BE2C (cell line): ENCODE measurements around the gene MARCHF6.

ENCODE experiments used
- DNase-seq: peaks from one replicate; pipeline ENCODE4 v3.0.0-alpha.2; 2020
- H3K27me3 ChIP-seq: fragments of 250-450 bp; sonication (Bioruptor Pico); 2 replicates; pipeline ENCODE4 v1.5.1; 2020; ENCODE audit warnings: mild to moderate bottlenecking
- H3K36me3 ChIP-seq: fragments of 250-450 bp; sonication (Bioruptor Pico); 2 replicates; pipeline ENCODE4 v1.5.1; 2020; ENCODE audit warnings: mild to moderate bottlenecking
- H3K4me1 ChIP-seq: fragments of 250-450 bp; sonication (Bioruptor Pico); 2 replicates; pipeline ENCODE4 v1.5.1; 2020
- H3K4me3 ChIP-seq: 2 replicates; pipeline ENCODE4 v1.5.1; 2011; ENCODE audit warnings: low read depth, low read length
- H3K9me3 ChIP-seq: fragments of 250-450 bp; sonication (Bioruptor Pico); 2 replicates; pipeline ENCODE4 v1.5.1; 2020
- TF ChIP-seq, protein P1 (sequence below): IDR thresholded peaks from 2 replicates; pipeline ENCODE4 v1.5.1; 2012; ENCODE audit warnings: mild to moderate bottlenecking, low read depth, low read length

The MARCHF6 gene

DNA sequence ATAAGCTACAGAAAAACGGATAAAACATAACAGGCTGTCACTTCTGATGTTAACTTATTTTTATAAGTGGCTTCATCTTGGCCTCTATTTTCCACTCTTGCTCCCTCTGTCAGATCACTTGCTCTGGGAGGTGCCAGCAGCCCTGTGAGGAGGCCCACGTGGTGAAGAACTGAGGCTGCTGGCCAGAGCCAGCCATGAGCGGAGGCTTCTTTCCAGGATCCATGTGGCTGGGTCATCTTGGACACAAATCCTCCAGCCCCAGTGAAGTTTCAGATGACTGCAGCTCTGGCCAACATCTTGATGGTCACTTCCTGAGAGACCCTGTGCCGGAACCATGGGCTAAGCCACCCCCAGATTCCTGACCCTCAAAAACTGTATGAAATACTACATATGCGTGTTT is 38.3 kb upstream of the MARCHF6 start:
- Histone ChIP-seq H3K9me3 (no peaks in the 10 kb centered on the region), H3K4me1 (peaks cover 3% of the 10 kb centered on the region; the same call in 1 of the 2 replicates), H3K36me3 (no peaks in the 10 kb centered on the region), H3K27me3 (no peaks in the 10 kb centered on the region), H3K4me3 (no peak overlapping the region)
- TF ChIP-seq, protein P1, sequence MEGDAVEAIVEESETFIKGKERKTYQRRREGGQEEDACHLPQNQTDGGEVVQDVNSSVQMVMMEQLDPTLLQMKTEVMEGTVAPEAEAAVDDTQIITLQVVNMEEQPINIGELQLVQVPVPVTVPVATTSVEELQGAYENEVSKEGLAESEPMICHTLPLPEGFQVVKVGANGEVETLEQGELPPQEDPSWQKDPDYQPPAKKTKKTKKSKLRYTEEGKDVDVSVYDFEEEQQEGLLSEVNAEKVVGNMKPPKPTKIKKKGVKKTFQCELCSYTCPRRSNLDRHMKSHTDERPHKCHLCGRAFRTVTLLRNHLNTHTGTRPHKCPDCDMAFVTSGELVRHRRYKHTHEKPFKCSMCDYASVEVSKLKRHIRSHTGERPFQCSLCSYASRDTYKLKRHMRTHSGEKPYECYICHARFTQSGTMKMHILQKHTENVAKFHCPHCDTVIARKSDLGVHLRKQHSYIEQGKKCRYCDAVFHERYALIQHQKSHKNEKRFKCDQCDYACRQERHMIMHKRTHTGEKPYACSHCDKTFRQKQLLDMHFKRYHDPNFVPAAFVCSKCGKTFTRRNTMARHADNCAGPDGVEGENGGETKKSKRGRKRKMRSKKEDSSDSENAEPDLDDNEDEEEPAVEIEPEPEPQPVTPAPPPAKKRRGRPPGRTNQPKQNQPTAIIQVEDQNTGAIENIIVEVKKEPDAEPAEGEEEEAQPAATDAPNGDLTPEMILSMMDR = no peak
- DNase-seq = no peak

GRCh38 chr5:10315824-10316509 is 37.5 kb upstream of the MARCHF6 start:
- H3K27me3 ChIP-seq = no peaks in the 10 kb centered on the region
- TF ChIP-seq, protein P1 = no peak
- DNase-seq = no peak
- no peaks in the 10 kb centered on the region for H3K4me1 ChIP-seq
- H3K36me3 ChIP-seq = no peaks in the 10 kb centered on the region
- no peaks in the 10 kb centered on the region for H3K9me3 ChIP-seq
- no peak overlapping the region for H3K4me3 ChIP-seq

DNA sequence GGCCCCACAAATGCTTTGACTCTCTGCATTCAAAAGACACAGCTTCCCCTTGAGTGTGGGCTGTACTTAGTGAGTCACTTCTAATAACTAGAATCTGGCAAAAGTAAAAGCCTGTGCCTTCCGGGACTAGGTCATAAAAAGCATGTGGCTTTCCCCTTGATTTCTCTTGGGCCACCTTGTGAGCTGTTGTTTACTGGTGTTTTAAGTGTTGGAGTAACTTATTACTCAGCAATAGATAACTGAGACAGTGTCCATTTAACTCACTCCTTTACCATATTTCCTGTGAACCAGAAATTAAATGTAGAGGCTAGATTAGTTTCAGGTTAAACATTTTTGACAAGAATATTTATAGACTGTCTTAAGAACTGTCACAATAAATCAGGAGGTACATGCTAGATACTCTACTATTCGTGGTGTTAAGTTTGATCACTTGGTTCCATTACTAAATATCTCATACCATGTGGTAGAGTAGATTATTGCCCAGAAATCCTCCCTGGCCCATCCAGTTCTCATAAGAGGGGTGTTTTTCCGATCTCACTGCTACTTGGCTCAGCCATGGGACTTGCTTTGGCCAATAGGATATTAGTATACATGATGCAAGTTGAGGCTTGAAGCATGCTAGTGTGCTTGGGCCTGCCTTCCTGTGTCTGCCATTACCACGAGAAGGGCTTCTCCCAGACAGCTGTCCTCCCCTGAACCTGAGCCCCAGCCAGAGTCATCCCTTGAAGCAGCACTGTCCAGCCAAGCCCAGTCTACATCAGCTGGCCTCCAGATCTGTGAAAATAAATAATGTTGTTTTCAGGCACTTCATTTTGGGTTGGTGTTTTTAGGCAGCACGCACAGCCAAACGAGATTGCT is 35.4 kb upstream of the MARCHF6 start:
- TF ChIP-seq, protein P1 = no peak
- H3K27me3 ChIP-seq = no peaks in the 10 kb centered on the region
- no peak for DNase-seq
- no peak overlapping the region for H3K4me3 ChIP-seq
- H3K9me3 ChIP-seq = no peaks in the 10 kb centered on the region
- no peaks in the 10 kb centered on the region for H3K4me1 ChIP-seq
- H3K36me3 ChIP-seq = no peaks in the 10 kb centered on the region

DNA sequence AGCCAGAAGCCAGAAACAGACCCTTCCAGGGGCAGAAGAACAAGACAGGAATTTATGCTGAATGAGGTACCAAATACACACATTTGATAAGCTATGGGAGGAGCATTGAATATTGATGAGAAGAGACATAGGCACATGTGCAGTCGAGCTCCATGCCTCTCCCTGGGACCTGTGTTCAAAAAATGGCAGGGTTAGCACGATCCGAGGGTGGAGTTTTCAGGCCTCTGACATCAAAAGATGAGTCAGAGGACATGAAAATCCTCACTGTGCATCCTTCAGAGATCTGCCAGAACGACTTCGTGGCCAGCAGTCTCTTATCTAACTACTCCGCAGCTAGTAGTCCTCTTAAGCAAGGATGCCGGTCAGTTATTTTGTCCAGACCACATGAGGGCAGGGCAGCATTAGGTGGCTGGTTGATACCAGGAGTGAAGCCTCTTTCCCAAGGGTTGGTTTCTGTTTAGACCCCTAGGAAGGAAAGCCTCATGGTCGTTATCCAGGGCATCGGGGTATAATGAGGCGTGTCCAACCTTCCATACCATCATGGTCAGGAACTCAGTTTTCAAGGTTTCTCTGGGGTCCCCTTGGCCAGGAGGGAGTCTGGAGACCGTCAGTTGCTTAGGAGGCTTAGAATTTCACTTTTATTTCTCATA is 34.2 kb upstream of the MARCHF6 start:
- Histone ChIP-seq H3K27me3 (no peaks in the 10 kb centered on the region), H3K36me3 (no peaks in the 10 kb centered on the region), H3K4me1 (peaks cover 9% of the 10 kb centered on the region), H3K9me3 (no peaks in the 10 kb centered on the region), H3K4me3 (no peak overlapping the region)
- no peak for DNase-seq
- TF ChIP-seq, protein P1 = no peak

DNA sequence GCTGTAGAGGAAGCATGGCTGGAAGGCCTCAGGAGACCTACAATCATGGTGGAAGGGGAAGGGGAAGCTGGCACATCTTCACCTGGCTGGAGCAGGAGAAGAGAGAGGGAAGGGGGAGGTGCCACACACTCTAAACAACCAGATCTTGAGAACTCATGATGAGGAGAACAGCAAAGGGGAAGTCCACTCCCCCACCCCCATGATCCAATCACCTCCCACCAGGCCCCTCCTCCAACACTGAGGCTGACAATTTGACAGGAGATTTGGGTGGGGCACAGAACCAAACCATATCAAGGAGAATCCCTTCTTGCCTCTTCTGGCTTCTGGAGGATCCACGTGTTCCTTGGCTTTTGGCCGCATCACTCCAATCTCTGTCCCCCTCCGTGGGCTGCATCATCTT is 32.7 kb upstream of the MARCHF6 start:
- H3K27me3 ChIP-seq = no peaks in the 10 kb centered on the region
- TF ChIP-seq, protein P1 = no peak
- DNase-seq = no peak
- H3K4me3 ChIP-seq = no peak overlapping the region
- no peaks in the 10 kb centered on the region for H3K36me3 ChIP-seq
- peaks cover 9% of the 10 kb centered on the region for H3K4me1 ChIP-seq
- H3K9me3 ChIP-seq = no peaks in the 10 kb centered on the region
